Endothelial cell of umbilical vein (primary cell): ENCODE measurements around the gene PI4KA. TPM values are rescaled to one million over a fixed set of nuclear protein-coding genes. Genes with fewer than 3 reads are reported as not detected.

Experiments
- BruUV-seq: library from RNA; stranded (reverse); fragments of 400-500 nt; replicated peaks from 2 replicates; lab custom pipeline; 2021; lab: Mats Ljungman, UMichigan
- CTCF ChIA-PET: fragments of 300-600, 350-600 bp; sonication (Branson Sonifier 250); formaldehyde crosslinking; loops from one replicate; lab custom pipeline; 2021; ENCODE audit warnings: antibody characterized with exemption, inconsistent platforms; lab: Charles Lee
- POLR2A ChIA-PET: fragments of 300-600, 350-600 bp; sonication (Branson Sonifier 250); formaldehyde crosslinking; loops from one replicate; lab custom pipeline; 2021; ENCODE audit warnings: antibody characterized with exemption, inconsistent platforms; lab: Charles Lee
- DNase-seq: peaks from one replicate; pipeline ENCODE4 v3.0.0-alpha.2; 2011; ENCODE audit warnings: low read depth, low spot score
- FAIRE-seq: peaks from 2 replicates; lab custom pipeline; 2011; peaks lifted over from hg19 to GRCh38; lab: Jason Lieb, UNC
- H2AFZ ChIP-seq: 2 replicates; pipeline ENCODE4 v1.6.0; 2012; ENCODE audit warnings: low read depth, low read length, control low read depth, inconsistent platforms
- H3K27ac ChIP-seq: 2 replicates; pipeline ENCODE4 v1.5.1; 2011; ENCODE audit warnings: low read depth, mild to moderate bottlenecking, control low read depth, low read length, moderate library complexity; ENCODE audit not compliant: insufficient read depth
- H3K27me3 ChIP-seq, 2 experiments: 2 replicates each; pipeline versions ENCODE4 v1.6.0 to v1.6.1; 2011; ENCODE audit warnings: low read length in 2 of 2, mixed read lengths in 1 of 2; ENCODE audit not compliant: control insufficient read depth in 2 of 2, insufficient read depth in 2 of 2
- H3K36me3 ChIP-seq, 2 experiments: 2 replicates in 1 of 2; 3 replicates in 1 of 2; pipeline ENCODE4 v1.5.1; 2011; ENCODE audit warnings: low read length in 2 of 2, mild to moderate bottlenecking in 1 of 2, moderate library complexity in 1 of 2; ENCODE audit not compliant: control insufficient read depth in 2 of 2, insufficient read depth in 2 of 2; ENCODE audit errors: extremely low read depth in 1 of 2
- H3K4me1 ChIP-seq: 3 replicates; pipeline ENCODE4 v1.5.1; 2011; ENCODE audit warnings: mild to moderate bottlenecking, low read length; ENCODE audit not compliant: control insufficient read depth, insufficient read depth; ENCODE audit errors: extremely low read depth
- H3K4me2 ChIP-seq: 2 replicates; pipeline ENCODE4 v1.6.1; 2011; ENCODE audit warnings: low read length, control low read depth, mixed read lengths; ENCODE audit not compliant: insufficient read depth
- H3K4me3 ChIP-seq, 3 experiments: fragments of 200-600 bp in 1 of 3; sonication (generic), shearing (Covaris generic) in 1 of 3; replicated peaks in 1 of 3; 2 replicates each; pipeline ENCODE4 v1.5.1; 2011 to 2016; ENCODE audit warnings: control low read depth in 3 of 3, low read length in 3 of 3, mild to moderate bottlenecking in 2 of 3, inconsistent platforms in 1 of 3, low read depth in 1 of 3, moderate library complexity in 1 of 3; ENCODE audit not compliant: insufficient read depth in 1 of 3
- H3K79me2 ChIP-seq: 2 replicates; pipeline ENCODE4 v1.6.0; 2012; ENCODE audit warnings: low read length, inconsistent platforms; ENCODE audit not compliant: control insufficient read depth, insufficient read depth
- H3K9ac ChIP-seq: replicated peaks from 2 replicates; pipeline ENCODE3; 2011; ENCODE audit warnings: low read length, control low read depth; ENCODE audit not compliant: insufficient read depth; ENCODE audit errors: extremely low read depth
- H3K9me1 ChIP-seq: replicated peaks from 3 replicates; pipeline ENCODE4 v1.6.0; 2011; ENCODE audit warnings: mild to moderate bottlenecking, low read length; ENCODE audit not compliant: control insufficient read depth, insufficient read depth; ENCODE audit errors: extremely low read depth
- H3K9me3 ChIP-seq: replicated peaks from 2 replicates; pipeline ENCODE4 v1.5.1; 2012; ENCODE audit warnings: low read length, inconsistent platforms; ENCODE audit not compliant: control insufficient read depth, insufficient read depth
- H4K20me1 ChIP-seq: replicated peaks from 2 replicates; pipeline ENCODE3; 2011; ENCODE audit warnings: mild to moderate bottlenecking, low read length; ENCODE audit not compliant: control insufficient read depth, insufficient read depth; ENCODE audit errors: extremely low read depth
- CTCF ChIP-seq, 2 donors: IDR thresholded peaks; 1 replicate in 1 of 2; 2 replicates in 1 of 2; pipeline ENCODE4 v1.5.1; 2011; ENCODE audit warnings: low read length in 2 of 2, mild to moderate bottlenecking in 2 of 2, moderate library complexity in 2 of 2, control low read depth in 1 of 2, inconsistent platforms in 1 of 2, low read depth in 1 of 2; ENCODE audit not compliant: insufficient read depth in 1 of 2; ENCODE audit errors: extremely low read depth in 1 of 2
- EZH2 ChIP-seq: IDR thresholded peaks from 2 replicates; pipeline ENCODE4 v1.6.1; 2012; ENCODE audit warnings: borderline replicate concordance, low read depth, mild to moderate bottlenecking, moderate library complexity, low read length, inconsistent platforms; ENCODE audit not compliant: severe bottlenecking
- FOS ChIP-seq: IDR thresholded peaks from 2 replicates; pipeline ENCODE4 v1.6.1; 2011; ENCODE audit warnings: mild to moderate bottlenecking, low read length, moderate library complexity, borderline replicate concordance; ENCODE audit not compliant: insufficient read depth
- GATA2 ChIP-seq: IDR thresholded peaks from 2 replicates; pipeline ENCODE4 v1.7.0; 2011; ENCODE audit warnings: low read depth, mild to moderate bottlenecking, moderate library complexity, mixed read lengths, low read length; ENCODE audit not compliant: insufficient read length, insufficient read depth
- JUN ChIP-seq: IDR thresholded peaks from 2 replicates; pipeline ENCODE4 v1.6.1; 2011; ENCODE audit warnings: borderline replicate concordance, low read depth; ENCODE audit not compliant: insufficient read length, insufficient read depth
- MAX ChIP-seq: IDR thresholded peaks from 2 replicates; pipeline ENCODE4 v1.6.1; 2011; ENCODE audit not compliant: insufficient read depth, insufficient read length
- MYC ChIP-seq: IDR thresholded peaks from one replicate; pipeline ENCODE4 v1.6.1; 2011; ENCODE audit warnings: mild to moderate bottlenecking, low read depth, low read length
- POLR2A ChIP-seq: IDR thresholded peaks from 2 replicates; pipeline ENCODE4 v1.6.1; 2012; ENCODE audit warnings: low read depth, mild to moderate bottlenecking, control low read depth, low read length
- POLR2AphosphoS5 ChIP-seq: IDR thresholded peaks from 2 replicates; pipeline ENCODE4 v1.6.1; 2012; ENCODE audit warnings: low read depth, mild to moderate bottlenecking, control low read depth, low read length, moderate library complexity; ENCODE audit not compliant: insufficient read depth
- dilution Hi-C: fragments of 300-500 bp; cut with MboI; formaldehyde crosslinking; loops from one replicate; pipeline ENCODE4 v1.15.0; 2019; ENCODE audit warnings: low sequenced_read_pairs; ENCODE audit not compliant: extremely low pct_ligation_motif_present
- intact Hi-C: fragments of 100-400 bp; cut with micrococcal nuclease; formaldehyde crosslinking; loops from one replicate; pipeline ENCODE4 v1.10.0; 2022
- polyA plus RNA-seq, 4 experiments: library from polyadenylated mRNA; depleted of rRNA in 3 of 4; stranded (reverse) in 3 of 4; unstranded in 1 of 4; fragments of >200 nt; gene quantifications; 2 replicates each; pipeline versions ENCODE4 v1.2.1 to v1.2.3, GENCODE V29; 2011 to 2012; ENCODE audit warnings: missing spikeins in 1 of 4
- total RNA-seq: library from RNA; stranded (reverse); gene quantifications from 2 replicates; pipeline ENCODE4 v1.2.3, GENCODE V29; 2021

Gene PI4KA
- total and polyA plus RNA-seq, 2 donors (not counting 3 experiments of a cell fraction or from before 2014, with no cell fraction given) = 28.9 to 56.4 TPM

GRCh38 chr22:20881869-20882815 is 23.5 kb upstream of the PI4KA start:
- FAIRE-seq = no peak

More at GRCh38 chr22:20881869-20882815, 23.5 kb upstream of the PI4KA start:
- DNase-seq = no peak
- no peaks in the 10 kb centered on the region for H3K4me1 ChIP-seq
- no peaks in the 10 kb centered on the region for H3K9me3 ChIP-seq
- no peak overlapping the region for H3K27ac ChIP-seq
- no peak overlapping the region for H2AFZ ChIP-seq
- TF ChIP-seq MAX (no peak), MYC (no peak), FOS (no peak), EZH2 (no peak), CTCF (IDR thresholded peaks at IDR 0.05; ENCODE audit: extremely low read depth in 1 of 2, insufficient read depth in 1 of 2, low read depth in 1 of 2, low read length in 2 of 2) (no peak), POLR2AphosphoS5 (no peak), JUN (no peak), POLR2A (no peak), GATA2 (no peak)
- ChIA-PET POLR2A (no interaction called here), CTCF (no interaction called here)
- no peaks in the 10 kb centered on the region for H3K9me1 ChIP-seq
- dilution Hi-C loops = no loop called here
- no peak overlapping the region for H3K9ac ChIP-seq
- intact Hi-C loops = no loop called here
- peaks cover 0 to 13% of the 10 kb centered on the region in 2 experiments for H3K36me3 ChIP-seq
- BruUV-seq = no TSS peak
- no peaks in the 10 kb centered on the region for H4K20me1 ChIP-seq
- H3K79me2 ChIP-seq = no peaks in the 10 kb centered on the region
- no peak overlapping the region for H3K4me3 ChIP-seq
- no peak overlapping the region for H3K4me2 ChIP-seq
- no peaks in the 10 kb centered on the region for H3K27me3 ChIP-seq
